HG03521 (cell line): ENCODE measurements around the gene ALK.

Source experiments
- ATAC-seq: cut with Tn5 transposase; IDR thresholded peaks from one replicate; pipeline ENCODE4 v1.9.1; 2021; ENCODE audit warnings: mild to moderate bottlenecking, moderate library complexity; ENCODE audit not compliant: unreplicated experiment

ALK gene

DNA sequence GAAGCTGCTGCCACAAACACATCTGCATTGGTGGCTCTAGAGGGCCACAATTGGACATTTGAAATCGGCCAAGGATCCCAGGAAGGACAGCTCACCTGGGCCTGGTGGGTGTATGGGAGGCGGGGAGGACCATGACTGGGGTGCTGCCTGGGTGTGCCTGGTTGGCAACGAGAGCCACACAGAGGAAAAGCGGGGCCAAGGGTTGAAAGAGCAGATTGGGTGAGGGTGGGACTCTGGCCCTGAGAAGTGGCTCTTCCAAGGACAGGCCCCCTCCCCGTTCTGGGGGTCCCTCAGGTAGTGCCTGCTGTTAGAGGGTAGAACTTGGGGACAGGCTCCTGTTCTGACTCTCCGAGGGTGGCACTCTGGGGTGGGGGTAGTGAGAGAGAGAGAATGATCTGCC, 703.3 kb downstream of the ALK start:
- ATAC-seq = no peak

- ATAC-seq = no peak
Observed at GRCh38 chr2:29216609-29216909, 704.8 kb downstream of the ALK start.

DNA sequence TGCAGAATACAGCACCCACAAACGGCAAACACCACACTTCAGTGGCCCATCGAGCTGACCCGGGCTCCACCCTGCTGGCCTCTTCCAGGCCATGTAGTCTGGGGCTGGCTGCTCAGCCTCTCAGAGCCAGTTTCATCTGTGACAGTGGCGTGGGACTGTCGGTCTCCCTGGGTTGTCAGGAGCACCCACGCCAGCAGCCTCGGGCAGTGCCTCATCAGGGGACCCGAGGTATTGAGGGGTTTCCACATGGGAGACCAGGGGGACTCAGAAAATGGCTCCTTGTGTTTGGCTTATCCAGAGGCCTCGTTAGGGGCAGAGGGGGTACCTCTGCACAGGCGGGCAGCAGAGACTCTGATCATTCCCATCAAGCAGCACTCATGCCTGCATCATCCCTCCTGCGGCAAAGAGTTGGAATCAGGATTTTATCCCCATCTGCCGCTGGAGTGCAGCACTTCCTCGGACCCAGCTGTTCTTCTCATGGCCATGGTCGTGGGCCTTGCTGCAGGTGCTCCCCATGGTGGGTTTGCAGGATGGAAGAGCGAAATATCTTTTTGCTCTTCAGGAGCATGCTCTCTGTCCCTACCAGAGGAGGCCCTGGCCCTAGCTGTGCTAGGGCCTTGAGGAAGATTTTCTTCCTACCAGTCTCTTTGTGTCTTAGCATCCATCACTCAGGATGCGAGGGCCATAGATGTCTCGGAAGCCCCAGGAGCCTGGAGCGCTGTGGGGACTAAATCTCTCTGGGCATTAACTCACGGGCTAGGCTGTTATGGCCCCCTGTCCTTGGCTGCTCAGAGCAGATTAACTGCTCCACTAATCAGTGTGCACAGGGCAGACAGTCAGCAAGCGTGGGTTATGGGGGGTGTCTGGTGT, 705.4 kb downstream of the ALK start:
- no peak for ATAC-seq

- no peak for ATAC-seq
Observed at GRCh38 chr2:29215073-29215472, 706.3 kb downstream of the ALK start.

DNA sequence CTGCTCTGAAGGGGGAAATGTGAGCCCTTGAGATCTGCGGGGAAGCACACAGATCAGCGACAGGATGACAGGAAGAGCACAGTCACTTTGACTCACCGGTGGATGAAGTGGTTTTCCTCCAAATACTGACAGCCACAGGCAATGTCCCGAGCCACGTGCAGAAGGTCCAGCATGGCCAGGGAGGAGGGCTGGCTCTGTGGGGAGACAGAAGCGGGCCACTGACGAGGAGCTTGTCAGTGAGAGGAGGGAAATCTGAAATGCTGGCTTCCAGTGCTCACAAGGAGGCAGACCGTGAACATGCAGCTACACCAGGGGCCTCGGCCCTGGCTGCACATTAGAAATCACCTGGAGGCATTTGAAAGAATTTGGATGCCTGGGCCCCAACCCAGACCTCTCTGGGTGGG, 707.5 kb downstream of the ALK start:
- ATAC-seq = no peak

- ATAC-seq = no peak
Observed at GRCh38 chr2:29212009-29212408, 709.4 kb downstream of the ALK start.

- no peak for ATAC-seq
Observed at GRCh38 chr2:29209551-29209950, 711.8 kb downstream of the ALK start.

GRCh38 chr2:29207352-29208148, 713.8 kb downstream of the ALK start:
- ATAC-seq = no peak

DNA sequence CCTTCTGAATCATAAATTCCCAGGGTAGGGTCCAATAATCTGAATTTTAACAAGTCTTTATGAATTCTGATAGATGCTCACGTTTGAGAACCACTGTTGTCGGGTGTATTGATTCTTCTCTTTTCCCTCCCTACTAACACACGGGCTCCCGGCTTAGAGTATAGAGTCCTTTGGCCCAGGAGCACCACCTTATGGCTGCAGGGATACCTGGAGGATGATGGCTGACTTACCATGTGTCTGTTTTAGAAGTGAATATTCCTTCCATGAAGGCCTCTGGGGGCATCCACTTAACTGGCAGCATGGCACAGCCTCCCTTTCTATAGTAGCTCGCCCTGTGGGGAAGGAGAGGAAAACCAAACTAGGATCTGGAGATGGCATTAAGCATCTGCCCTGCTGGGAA, 714.4 kb downstream of the ALK start:
- ATAC-seq = no peak

DNA sequence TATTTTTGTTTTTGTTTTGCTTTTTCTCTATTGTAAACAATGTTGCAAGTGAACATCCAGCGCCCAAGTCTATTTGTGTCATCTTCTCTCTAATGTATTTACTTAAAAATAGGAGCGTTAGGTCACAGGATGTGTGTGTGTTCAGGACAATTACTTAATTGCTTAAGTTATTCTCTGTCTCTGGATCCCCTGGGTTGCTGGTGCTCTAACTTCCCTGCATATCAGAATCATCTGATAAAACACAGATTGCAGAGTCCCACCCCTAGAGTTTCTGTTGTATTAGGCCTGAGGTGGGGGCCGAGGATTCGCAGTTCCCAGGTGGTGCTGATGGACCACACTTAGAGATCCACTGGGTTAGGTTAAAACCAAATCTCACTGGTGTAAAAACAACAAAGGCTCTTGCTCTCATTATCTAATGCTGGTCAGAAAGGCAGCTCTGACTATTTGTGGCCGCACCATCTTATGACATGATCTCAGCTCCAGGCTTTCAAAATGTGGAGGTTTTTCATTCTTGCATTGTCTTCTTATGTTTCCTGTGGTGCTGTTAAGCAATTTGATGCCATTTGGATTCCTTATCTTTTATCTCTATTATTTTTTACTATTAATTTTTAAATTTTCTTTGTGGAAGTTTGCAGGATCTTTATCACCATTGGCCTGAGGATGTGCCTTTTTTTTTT, 718.4 kb downstream of the ALK start:
- ATAC-seq = no peak

DNA sequence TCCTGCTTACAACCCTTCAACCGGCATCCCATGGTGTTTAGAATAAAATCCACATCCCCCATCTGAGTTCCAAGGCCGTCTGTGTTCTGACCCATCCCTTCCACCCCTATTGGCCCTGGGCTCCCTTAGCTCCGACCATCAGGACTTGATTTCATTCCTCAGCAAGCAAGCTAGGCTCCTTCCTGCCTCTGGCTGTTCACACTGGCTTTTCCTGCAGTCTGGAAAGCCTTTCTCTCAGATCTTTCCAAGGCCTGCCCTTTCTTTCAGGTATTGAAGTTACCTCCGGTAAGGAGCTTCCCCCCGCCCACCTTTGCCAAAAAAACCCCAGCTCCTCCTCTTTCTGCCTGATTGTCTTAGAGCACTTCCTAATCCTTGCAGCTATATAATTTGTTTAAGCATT, 719.4 kb downstream of the ALK start:
- no peak for ATAC-seq

GRCh38 chr2:29196792-29197788, 724.3 kb downstream of the ALK start:
- ATAC-seq = no peak

- ATAC-seq = no peak
Observed at GRCh38 chr2:29195796-29196195, 725.6 kb downstream of the ALK start.

GRCh38 chr2:29193681-29194080, 727.7 kb downstream of the ALK start:
- ATAC-seq = no peak

- no peak for ATAC-seq
Observed at GRCh38 chr2:29193111-29193510, 728.3 kb downstream of the ALK start.

DNA sequence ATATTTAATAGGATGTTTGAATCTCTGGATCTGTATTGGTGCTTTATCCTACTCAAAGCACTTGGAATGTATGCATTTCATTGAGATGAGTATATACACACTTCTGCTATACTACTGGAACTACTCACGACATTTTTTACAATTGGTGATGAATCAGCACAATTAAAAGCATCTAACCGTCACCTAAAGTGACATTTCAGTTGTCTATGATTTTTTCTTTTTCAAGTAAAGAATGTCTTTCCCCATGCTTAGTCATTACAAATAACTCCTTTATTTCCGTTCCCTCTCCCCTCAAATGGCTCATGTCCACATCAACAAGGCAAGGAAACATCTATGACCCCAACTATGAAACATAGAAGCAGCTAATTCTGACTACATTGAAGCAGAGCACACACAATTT, 728.9 kb downstream of the ALK start:
- ATAC-seq = no peak

GRCh38 chr2:29191817-29192216, 729.6 kb downstream of the ALK start:
- no peak for ATAC-seq

GRCh38 chr2:29189052-29189451, 732.3 kb downstream of the ALK start:
- ATAC-seq = no peak

DNA sequence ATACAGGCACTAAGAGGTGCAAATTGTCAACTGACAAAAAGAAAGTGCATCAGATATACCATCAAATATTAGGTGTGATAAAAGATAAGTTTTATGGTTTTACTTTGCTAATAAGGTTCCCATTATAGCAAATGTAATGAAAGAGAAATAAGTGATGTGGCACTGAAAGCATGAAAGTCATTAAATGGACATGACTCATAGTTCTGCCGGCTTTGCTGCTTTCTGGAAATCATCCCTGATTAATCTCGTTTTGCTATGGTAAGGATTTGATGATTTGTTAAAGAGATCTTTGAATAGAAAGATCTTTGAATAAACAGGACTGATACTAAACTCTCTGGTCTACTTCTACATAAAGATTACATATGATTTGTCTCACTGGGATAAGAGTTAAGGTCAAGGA, 733.5 kb downstream of the ALK start:
- no peak for ATAC-seq

DNA sequence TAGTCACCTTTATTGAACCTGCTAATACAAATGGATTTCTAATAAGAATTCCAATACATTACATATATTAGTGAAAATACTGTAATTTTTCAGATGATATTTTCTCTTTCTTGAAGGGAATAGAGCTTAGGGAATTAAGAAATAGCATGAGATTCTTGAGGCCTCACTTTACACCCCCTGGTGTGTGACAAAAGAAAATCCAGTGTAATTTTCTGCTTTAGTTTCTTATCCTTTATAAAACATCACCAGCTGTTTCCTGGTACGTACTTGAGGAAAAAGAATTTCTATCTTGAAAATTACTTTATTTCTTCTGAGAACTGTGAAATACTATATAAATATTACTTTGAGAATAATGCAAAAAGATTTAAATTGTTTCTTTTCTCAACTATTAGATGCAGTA, 734.6 kb downstream of the ALK start:
- no peak for ATAC-seq

- no peak for ATAC-seq
Observed at GRCh38 chr2:29184531-29184930, 736.9 kb downstream of the ALK start.
